Measurements from ENCODE around the gene RBP7. TPM values are rescaled to one million over a fixed set of nuclear protein-coding genes. Genes with fewer than 3 reads are reported as not detected.

RBP7 gene
- 10.3 and 11.7 TPM in 2 replicates for total RNA-seq (2022)
- Bru-seq, nascent RNA = percentile 34 among the genes with signal in this experiment
- BruChase-seq, experiment 1, labeled RNA remaining after a 2-hour chase = percentile 35 among the genes with signal in this experiment
- percentile 43 among the genes with signal in this experiment for BruChase-seq, experiment 2, labeled RNA remaining after a 6-hour chase
- long read RNA-seq, transcript RBP7-201 (4 exons, 636 nt) = major isoform, 5 of 5 reads
- long read RNA-seq, partial matches to known transcripts = 0 of 5 reads
- long read RNA-seq, other reads (novel, unspliced or antisense) = 0 of 5 reads

DNA sequence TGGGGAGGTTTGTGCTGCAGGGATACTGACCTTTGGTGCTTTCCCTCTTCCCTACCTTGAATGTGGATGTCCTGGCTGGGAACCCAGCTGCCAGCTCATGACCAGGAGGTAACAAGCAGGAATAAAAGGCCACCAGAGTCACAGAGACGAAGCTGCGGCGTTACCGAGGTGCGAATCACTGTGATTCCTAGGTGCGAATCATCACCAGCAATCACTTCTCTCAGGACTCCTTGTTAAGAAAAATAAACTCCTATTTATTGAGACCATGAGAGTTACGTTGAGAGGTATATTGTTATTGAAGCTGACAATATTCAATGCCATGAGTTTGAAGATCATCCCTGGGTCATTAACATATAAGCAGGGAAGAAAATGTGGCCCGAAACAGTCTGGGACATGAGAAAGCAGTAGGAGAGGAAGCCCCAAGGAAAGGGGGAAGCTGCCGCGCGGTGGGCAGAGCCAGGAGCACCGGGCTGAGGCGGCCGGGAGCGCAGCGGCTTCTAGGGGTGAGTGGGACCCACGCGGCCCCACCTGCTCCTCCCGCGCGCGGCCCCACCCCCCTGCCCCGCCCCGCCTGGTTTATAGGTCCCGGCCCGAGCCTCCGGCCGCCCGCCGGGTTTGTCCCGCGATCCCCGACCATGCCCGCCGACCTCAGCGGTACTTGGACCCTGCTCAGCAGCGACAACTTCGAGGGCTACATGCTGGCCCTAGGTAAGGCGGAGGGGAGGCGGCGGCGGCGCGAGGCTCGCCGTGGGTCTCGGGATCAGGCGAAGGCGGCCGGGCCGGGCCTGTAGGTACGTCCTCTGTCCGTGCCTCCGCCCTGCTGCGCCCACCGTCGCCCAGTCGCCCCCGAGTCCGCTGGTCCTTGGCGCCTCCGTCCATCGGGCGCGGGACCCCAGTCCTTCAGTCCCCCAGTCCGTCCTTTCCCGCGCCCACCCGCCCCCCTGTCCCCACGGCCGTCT is at the start of gene RBP7:
RBP7 (plus strand) TSS at position 605 of the 959 bp plus-strand sequence; CDS start at position 636, 31 bp downstream.
- Histone ChIP-seq H3K4me1 (no peaks in the 10 kb centered on the region), H3K27me3 (replicated peaks; ENCODE audit: control insufficient read depth, insufficient read depth, low read length) (no peaks in the 10 kb centered on the region), H3K4me3 (ENCODE audit: low read depth, low read length) (peak within 1 kb of the TSS; percentile 53), H3K9me3 (no peaks in the 10 kb centered on the region), H3K36me3 (ENCODE audit: control insufficient read depth, insufficient read depth, low read length) (no peaks in the 10 kb centered on the region)
- Mint-ChIP-seq H3K9me3 (ENCODE audit: unreplicated experiment) (no peaks in the 10 kb centered on the region), H3K27me3 (ENCODE audit: insufficient read depth, unreplicated experiment) (no peaks in the 10 kb centered on the region), H3K36me3 (ENCODE audit: insufficient read depth, unreplicated experiment) (no peaks in the 10 kb centered on the region), H3K27ac (ENCODE audit: unreplicated experiment) (no peak within 1 kb of the TSS), H3K4me3 (ENCODE audit: unreplicated experiment) (peak within 1 kb of the TSS; percentile 82), H3K4me1 (ENCODE audit: low read depth, unreplicated experiment) (peaks cover 14% of the 10 kb centered on the region)
- ChIA-PET CTCF (interaction anchor here (1.1 kb wide), 1 partner anchor 46 kb away, joined by 4 read pairs; no protein-coding TSS in a partner anchor), POLR2A (no interaction called here)
- DNase-seq = peak; percentile 40 to 46
- BruUV-seq (replicated peaks) = no TSS peak
- TF ChIP-seq, protein P1, sequence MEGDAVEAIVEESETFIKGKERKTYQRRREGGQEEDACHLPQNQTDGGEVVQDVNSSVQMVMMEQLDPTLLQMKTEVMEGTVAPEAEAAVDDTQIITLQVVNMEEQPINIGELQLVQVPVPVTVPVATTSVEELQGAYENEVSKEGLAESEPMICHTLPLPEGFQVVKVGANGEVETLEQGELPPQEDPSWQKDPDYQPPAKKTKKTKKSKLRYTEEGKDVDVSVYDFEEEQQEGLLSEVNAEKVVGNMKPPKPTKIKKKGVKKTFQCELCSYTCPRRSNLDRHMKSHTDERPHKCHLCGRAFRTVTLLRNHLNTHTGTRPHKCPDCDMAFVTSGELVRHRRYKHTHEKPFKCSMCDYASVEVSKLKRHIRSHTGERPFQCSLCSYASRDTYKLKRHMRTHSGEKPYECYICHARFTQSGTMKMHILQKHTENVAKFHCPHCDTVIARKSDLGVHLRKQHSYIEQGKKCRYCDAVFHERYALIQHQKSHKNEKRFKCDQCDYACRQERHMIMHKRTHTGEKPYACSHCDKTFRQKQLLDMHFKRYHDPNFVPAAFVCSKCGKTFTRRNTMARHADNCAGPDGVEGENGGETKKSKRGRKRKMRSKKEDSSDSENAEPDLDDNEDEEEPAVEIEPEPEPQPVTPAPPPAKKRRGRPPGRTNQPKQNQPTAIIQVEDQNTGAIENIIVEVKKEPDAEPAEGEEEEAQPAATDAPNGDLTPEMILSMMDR (IDR thresholded peaks at IDR 0.05; ENCODE audit: insufficient read depth in 1 of 2, low read depth in 1 of 2, low read length in 1 of 2, severe bottlenecking in 1 of 2, unreplicated experiment in 1 of 2) = no peak
- intact Hi-C loops (cut with micrococcal nuclease; ENCODE audit: unreplicated experiment) = loop anchor here (5.0 kb wide), 1 partner anchor 35 kb away; the partner anchor contains the start of gene UBE4B

DNA sequence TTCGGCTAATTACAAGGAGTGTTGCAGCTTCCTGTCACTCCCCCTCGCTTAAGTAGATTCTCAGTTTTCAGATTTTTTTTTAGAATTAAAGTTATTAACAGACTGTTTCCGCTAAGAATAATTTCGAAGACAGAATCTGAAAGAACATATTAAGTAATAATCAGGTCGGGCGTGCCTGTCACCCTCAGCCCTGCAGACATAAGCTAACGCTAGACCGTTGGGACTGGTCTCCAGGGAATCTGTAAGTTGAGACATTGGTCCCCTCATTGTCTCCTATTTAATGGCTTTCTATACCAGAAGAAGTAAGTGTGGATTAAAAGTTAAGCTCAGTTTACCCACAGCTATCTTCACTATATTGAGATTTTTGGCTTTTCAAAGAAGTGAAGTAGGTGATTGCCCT is 39.3 kb upstream of the RBP7 start:
- H3K27me3 Mint-ChIP-seq (ENCODE audit: insufficient read depth, unreplicated experiment) = no peaks in the 10 kb centered on the region
- DNase-seq = no peak
- ChIA-PET POLR2A (no interaction called here), CTCF (no interaction called here)
- no peak overlapping the region for H3K27ac Mint-ChIP-seq (ENCODE audit: unreplicated experiment)
- H3K4me1 ChIP-seq = 0 out of 2 replicates have a peak, but pooled peaks cover 9% of the 10 kb centered on the region
- no peak overlapping the region for H3K4me3 Mint-ChIP-seq (ENCODE audit: unreplicated experiment)
- intact Hi-C loops (cut with micrococcal nuclease; ENCODE audit: unreplicated experiment) = no loop called here
- H3K4me1 Mint-ChIP-seq (ENCODE audit: low read depth, unreplicated experiment) = no peaks in the 10 kb centered on the region
- no peaks in the 10 kb centered on the region for H3K9me3 ChIP-seq
- no peaks in the 10 kb centered on the region for H3K9me3 Mint-ChIP-seq (ENCODE audit: unreplicated experiment)
- TF ChIP-seq, protein P1 (IDR thresholded peaks at IDR 0.05; ENCODE audit: insufficient read depth in 1 of 2, low read depth in 1 of 2, low read length in 1 of 2, severe bottlenecking in 1 of 2, unreplicated experiment in 1 of 2) = no peak
- H3K36me3 ChIP-seq (ENCODE audit: control insufficient read depth, insufficient read depth, low read length) = no peaks in the 10 kb centered on the region
- no peaks in the 10 kb centered on the region for H3K27me3 ChIP-seq (replicated peaks; ENCODE audit: control insufficient read depth, insufficient read depth, low read length)
- no peaks in the 10 kb centered on the region for H3K36me3 Mint-ChIP-seq (ENCODE audit: insufficient read depth, unreplicated experiment)
- BruUV-seq (replicated peaks) = no TSS peak
- no peak overlapping the region for H3K4me3 ChIP-seq (ENCODE audit: low read depth, low read length)

DNA sequence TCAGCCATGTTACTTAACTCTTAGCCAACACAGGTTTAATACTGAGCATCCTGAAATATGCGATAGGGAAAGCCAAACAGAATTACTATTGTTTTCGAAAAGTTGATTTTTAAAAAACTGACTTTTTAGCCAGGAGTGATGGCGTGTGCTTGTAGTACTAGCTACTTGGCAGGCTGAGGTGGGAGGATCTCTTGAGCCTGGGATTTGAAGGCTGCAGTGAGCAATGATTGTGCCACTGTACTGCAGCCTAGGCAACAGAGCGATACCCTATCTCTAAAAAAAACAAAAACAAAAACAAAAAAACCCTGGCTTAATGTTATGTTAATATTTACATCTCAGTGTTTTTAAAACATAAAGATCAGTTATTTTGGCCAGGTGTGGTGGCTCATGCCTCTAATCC is 37.0 kb upstream of the RBP7 start:
- H3K36me3 ChIP-seq (ENCODE audit: control insufficient read depth, insufficient read depth, low read length) = no peaks in the 10 kb centered on the region
- TF ChIP-seq, protein P1 (IDR thresholded peaks at IDR 0.05; ENCODE audit: insufficient read depth in 1 of 2, low read depth in 1 of 2, low read length in 1 of 2, severe bottlenecking in 1 of 2, unreplicated experiment in 1 of 2) = no peak
- H3K27me3 Mint-ChIP-seq (ENCODE audit: insufficient read depth, unreplicated experiment) = no peaks in the 10 kb centered on the region
- no peak overlapping the region for H3K4me3 Mint-ChIP-seq (ENCODE audit: unreplicated experiment)
- intact Hi-C loops (cut with micrococcal nuclease; ENCODE audit: unreplicated experiment) = no loop called here
- no peaks in the 10 kb centered on the region for H3K27me3 ChIP-seq (replicated peaks; ENCODE audit: control insufficient read depth, insufficient read depth, low read length)
- DNase-seq = no peak
- no peak overlapping the region for H3K4me3 ChIP-seq (ENCODE audit: low read depth, low read length)
- POLR2A ChIA-PET = no interaction called here
- no peaks in the 10 kb centered on the region for H3K9me3 ChIP-seq
- no TSS peak for BruUV-seq (replicated peaks)
- H3K36me3 Mint-ChIP-seq (ENCODE audit: insufficient read depth, unreplicated experiment) = no peaks in the 10 kb centered on the region
- no peak overlapping the region for H3K27ac Mint-ChIP-seq (ENCODE audit: unreplicated experiment)
- H3K4me1 Mint-ChIP-seq (ENCODE audit: low read depth, unreplicated experiment) = no peaks in the 10 kb centered on the region
- no peaks in the 10 kb centered on the region for H3K9me3 Mint-ChIP-seq (ENCODE audit: unreplicated experiment)
- 0 out of 2 replicates have a peak, but pooled peaks cover 9% of the 10 kb centered on the region for H3K4me1 ChIP-seq
- CTCF ChIA-PET = no interaction called here

Data from Caco-2 (cell line).